Left lung (tissue), 10 donors: ENCODE results near the gene FIBP. TPM values are rescaled to one million over a fixed set of nuclear protein-coding genes. Genes with fewer than 3 reads are reported as not detected.
"Not testable (repeated sequence)": the region's sequence is repeated elsewhere in the genome, so short reads cannot be mapped to it uniquely, and the experiment has no call there.

Experiments
- ATAC-seq: fragments of 200-7000 bp; cut with Tn5 transposase; one replicate; pipeline ENCODE4 v1.9.1; 2020; ENCODE audit warnings: moderate library complexity
- DNase-seq, 4 donors: peaks; one replicate each; pipeline ENCODE4 v3.0.0-alpha.2; 2013 to 2020
- H3K27ac ChIP-seq, 2 donors: fragments of 200-600 bp; sonication (generic) in 1 of 2; one replicate each; pipeline versions ENCODE4 v1.5.0 to v1.8.0; 2020 to 2021
- H3K27me3 ChIP-seq, 2 donors: fragments of 200-600 bp; sonication (generic) in 1 of 2; one replicate each; pipeline versions ENCODE4 v1.5.0 to v1.8.0; 2020 to 2021
- H3K36me3 ChIP-seq, 2 donors: fragments of 200-600 bp; sonication (generic) in 1 of 2; one replicate each; pipeline versions ENCODE4 v1.5.0 to v1.8.0; 2020 to 2021
- H3K4me1 ChIP-seq, 2 donors: fragments of 200-600 bp; one replicate each; pipeline ENCODE4 v1.8.0; 2021
- H3K4me3 ChIP-seq, 2 donors: fragments of 200-600 bp; sonication (generic) in 1 of 2; one replicate each; pipeline versions ENCODE4 v1.5.0 to v1.8.0; 2020 to 2021; ENCODE audit warnings: mild to moderate bottlenecking in 1 of 2
- H3K9me3 ChIP-seq, 2 donors: fragments of 200-600 bp; sonication (generic) in 1 of 2; one replicate each; pipeline versions ENCODE4 v1.5.0 to v1.8.0; 2020 to 2021
- CTCF ChIP-seq, 2 donors: fragments of 200-600 bp; sonication (generic) in 1 of 2; IDR thresholded peaks; one replicate each; pipeline versions ENCODE4 v1.5.0 to v1.8.0; 2021; ENCODE audit warnings: antibody characterized with exemption in 2 of 2
- intact Hi-C, 2 donors: fragments of 100-400 bp; cut with DNase I; formaldehyde crosslinking; loops; one replicate each; pipeline versions ENCODE4 v1.11.2 to v1.14.2; 2022
- polyA plus RNA-seq, 6 donors: library from polyadenylated mRNA; unstranded; fragments of 120-200 nt; gene quantifications; one replicate each; pipeline ENCODE4 v1.2.1, GENCODE V29; 2013; ENCODE audit not compliant: insufficient read length in 6 of 6
- total RNA-seq, 2 donors: library from RNA; stranded (reverse); fragmentation: NEBNext Ultra II Directional; extraction: Animal tissue kit (Norgen Biotek cat#: 25700); gene quantifications; one replicate each; pipeline ENCODE4 v1.2.1, GENCODE V29; 2021
- donor health status: DM: no; HTN: yes; CAD: no.
- donor health status: DM: no; HTN: no; CAD: no.

The FIBP gene
- total and polyA plus RNA-seq, 8 donors: 56.5 to 83.0 (median 76.6) TPM

GRCh38 chr11:65851811-65852507, 36.3 kb downstream of the FIBP start:
- intact Hi-C loops: no loop called here
- no peak for TF ChIP-seq CTCF (IDR thresholded peaks at IDR 0.05)
- H3K9me3 ChIP-seq: no peaks in the 10 kb centered on the region
- H3K36me3 ChIP-seq: peaks cover 6 to 60% of the 10 kb centered on the region in 2 donors
- H3K4me1 ChIP-seq: peaks cover 8 to 32% of the 10 kb centered on the region in 2 donors
- ATAC-seq: no peak
- no peaks in the 10 kb centered on the region for H3K27me3 ChIP-seq
- no peak overlapping the region for H3K4me3 ChIP-seq
- no peak for DNase-seq
- no peak overlapping the region for H3K27ac ChIP-seq

DNA sequence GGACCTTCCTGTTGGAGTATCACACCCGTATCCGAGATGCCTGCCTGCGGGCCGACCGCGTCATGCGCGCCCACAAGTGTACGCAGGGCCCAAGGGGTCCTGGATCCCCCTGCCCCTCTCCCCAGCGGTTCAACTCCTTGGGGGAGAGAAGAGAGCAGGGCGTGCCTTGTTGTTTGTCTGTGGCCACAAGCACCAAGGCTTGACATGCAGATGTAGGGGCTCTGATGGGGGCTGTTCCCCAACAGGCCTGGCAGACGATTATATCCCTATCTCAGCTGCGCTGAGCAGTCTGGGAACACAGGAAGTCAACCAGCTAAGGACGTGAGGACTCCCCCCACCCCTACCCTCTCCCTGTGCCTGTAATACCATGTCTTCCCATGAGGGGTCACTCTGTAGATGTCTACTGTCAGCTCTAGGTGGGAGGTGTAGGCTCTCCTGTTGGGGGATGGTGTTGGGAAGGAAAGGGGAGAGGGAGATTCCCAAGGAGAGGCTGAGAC, 37.1 kb downstream of the FIBP start:
- peak in 1 of 2 donors; percentile 47 for TF ChIP-seq CTCF (IDR thresholded peaks at IDR 0.05)
- H3K4me3 ChIP-seq: no peak overlapping the region
- intact Hi-C loops: no loop called here
- peaks cover 6 to 59% of the 10 kb centered on the region in 2 donors for H3K36me3 ChIP-seq
- H3K4me1 ChIP-seq: peaks cover 4 to 27% of the 10 kb centered on the region in 2 donors
- DNase-seq: no peak
- ATAC-seq: peak; percentile 6
- no peaks in the 10 kb centered on the region for H3K27me3 ChIP-seq
- H3K9me3 ChIP-seq: no peaks in the 10 kb centered on the region
- H3K27ac ChIP-seq: no peak overlapping the region

DNA sequence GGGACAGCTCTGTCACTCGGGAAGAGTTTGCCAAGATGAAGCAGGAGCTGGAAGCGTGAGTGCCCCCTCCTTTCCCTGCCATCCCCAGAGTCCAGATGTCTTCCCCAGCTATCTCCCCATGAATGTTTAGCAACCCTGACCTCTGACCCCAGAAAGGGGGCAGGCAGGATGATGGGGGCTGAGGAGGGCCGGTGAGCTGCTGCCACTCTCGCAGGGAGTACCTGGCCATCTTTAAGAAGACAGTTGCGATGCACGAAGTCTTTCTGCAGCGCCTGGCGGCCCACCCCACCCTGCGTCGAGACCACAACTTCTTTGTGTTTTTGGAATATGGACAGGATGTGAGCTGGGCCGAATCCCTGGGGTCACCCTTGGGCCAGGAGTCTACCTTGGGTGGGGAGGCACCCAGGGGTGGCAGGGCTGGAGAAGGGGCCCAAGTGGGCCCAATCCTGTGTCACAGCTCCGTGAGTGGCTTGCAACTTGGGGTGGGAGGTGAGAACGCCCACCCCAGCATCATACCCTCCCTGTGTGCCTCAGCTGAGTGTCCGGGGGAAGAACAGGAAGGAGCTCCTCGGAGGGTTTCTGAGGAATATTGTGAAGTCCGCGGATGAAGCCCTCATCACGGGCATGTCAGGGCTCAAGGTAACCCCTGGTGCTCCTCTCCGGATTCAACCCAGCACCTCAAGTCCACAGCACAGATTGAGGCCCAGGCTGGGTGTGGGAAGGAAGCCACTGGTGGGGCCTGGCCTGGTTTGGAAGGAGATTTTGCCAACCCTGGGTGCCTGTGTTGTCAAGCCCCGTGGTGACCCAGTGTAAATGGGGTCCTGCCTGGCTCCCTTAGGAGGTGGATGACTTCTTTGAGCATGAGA, 37.8 kb downstream of the FIBP start:
- intact Hi-C loops: no loop called here
- Histone ChIP-seq H3K4me1 (peaks cover 0 to 20% of the 10 kb centered on the region in 2 donors), H3K36me3 (peaks cover 6 to 52% of the 10 kb centered on the region in 2 donors), H3K9me3 (no peaks in the 10 kb centered on the region), H3K4me3 (no peak overlapping the region), H3K27ac (no peak overlapping the region), H3K27me3 (no peaks in the 10 kb centered on the region)
- DNase-seq (no peak), ATAC-seq (no peak)
- TF ChIP-seq CTCF (IDR thresholded peaks at IDR 0.05): no peak

DNA sequence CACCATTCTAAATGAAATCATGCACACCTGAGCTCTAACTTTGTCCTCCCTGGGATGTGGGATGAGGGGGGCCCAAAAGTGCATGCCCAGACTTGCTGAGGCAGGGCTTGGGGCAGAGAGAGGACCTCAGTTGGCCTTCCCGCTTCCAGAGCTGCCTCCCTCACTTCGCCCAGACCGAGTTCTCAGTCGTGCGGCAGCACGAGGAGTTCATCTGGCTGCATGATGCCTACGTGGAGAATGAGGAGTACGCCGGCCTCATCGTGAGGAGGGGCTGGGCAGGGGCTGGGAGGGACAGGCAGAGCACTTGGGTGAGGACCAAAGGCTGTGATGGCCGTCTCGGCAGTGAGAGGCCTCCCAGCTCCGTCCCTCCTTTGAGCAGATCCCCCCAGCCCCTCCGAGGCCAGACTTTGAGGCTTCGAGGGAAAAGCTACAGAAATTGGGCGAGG, 38.5 kb downstream of the FIBP start:
- peaks cover 0 to 14% of the 10 kb centered on the region in 2 donors for H3K4me1 ChIP-seq
- DNase-seq (no peak), ATAC-seq (no peak)
- H3K27me3 ChIP-seq: no peaks in the 10 kb centered on the region
- no peak overlapping the region for H3K27ac ChIP-seq
- intact Hi-C loops: no loop called here
- no peaks in the 10 kb centered on the region for H3K9me3 ChIP-seq
- no peak overlapping the region for H3K4me3 ChIP-seq
- peaks cover 0 to 45% of the 10 kb centered on the region in 2 donors for H3K36me3 ChIP-seq
- TF ChIP-seq CTCF (IDR thresholded peaks at IDR 0.05): no peak

- no peaks in the 10 kb centered on the region for H3K27me3 ChIP-seq
- H3K9me3 ChIP-seq: no peaks in the 10 kb centered on the region
- no peak for ATAC-seq
- H3K4me1 ChIP-seq: peaks cover 0 to 9% of the 10 kb centered on the region in 2 donors
- no peak for DNase-seq
- no peak overlapping the region for H3K4me3 ChIP-seq
- H3K36me3 ChIP-seq: peaks cover 0 to 41% of the 10 kb centered on the region in 2 donors
- H3K27ac ChIP-seq: no peak overlapping the region
- intact Hi-C loops: no loop called here
- TF ChIP-seq CTCF (IDR thresholded peaks at IDR 0.05): no peak
Measured at GRCh38 chr11:65849366-65849765, 38.9 kb downstream of the FIBP start.

- peaks cover 0 to 34% of the 10 kb centered on the region in 2 donors for H3K36me3 ChIP-seq
- H3K9me3 ChIP-seq, H3K4me3 ChIP-seq, H3K27ac ChIP-seq, H3K27me3 ChIP-seq, ATAC-seq, DNase-seq, H3K4me1 ChIP-seq, intact Hi-C loops: not testable (repeated sequence)
Measured at GRCh38 chr11:65848693-65849092, 39.6 kb downstream of the FIBP start.
